Mesenchymal stem cell (in vitro differentiated cells and primary cell): ENCODE results near the gene HOXA6.

Source experiments
- DNase-seq: peaks from one replicate; pipeline ENCODE4 v3.0.0-alpha.2; 2013
- H2AFZ ChIP-seq: one replicate; pipeline ENCODE4 v1.6.1; 2013; ENCODE audit warnings: low read depth, mild to moderate bottlenecking, control low read depth, inconsistent platforms, low read length, moderate library complexity
- H2AK5ac ChIP-seq: 2 replicates; pipeline ENCODE4 v1.6.1; 2013; ENCODE audit warnings: low read length, moderate library complexity, mild to moderate bottlenecking, inconsistent platforms; ENCODE audit not compliant: severe bottlenecking
- H2BK120ac ChIP-seq: one replicate; pipeline ENCODE4 v1.6.1; 2013; ENCODE audit warnings: low read depth, mild to moderate bottlenecking, inconsistent platforms, low read length, moderate library complexity
- H2BK12ac ChIP-seq, 2 experiments: one replicate each; pipeline ENCODE4 v1.6.1; 2013; ENCODE audit warnings: inconsistent platforms in 2 of 2, low read length in 2 of 2, mild to moderate bottlenecking in 2 of 2, moderate library complexity in 2 of 2, control low read depth in 1 of 2
- H2BK15ac ChIP-seq: one replicate; pipeline ENCODE4 v1.6.1; 2013; ENCODE audit warnings: mild to moderate bottlenecking, low read depth, inconsistent platforms; ENCODE audit not compliant: poor library complexity, severe bottlenecking
- H2BK5ac ChIP-seq: 2 replicates; pipeline ENCODE4 v1.6.1; 2013; ENCODE audit warnings: low read depth, mild to moderate bottlenecking, low read length, control low read depth, inconsistent platforms; ENCODE audit not compliant: poor library complexity, severe bottlenecking
- H3K14ac ChIP-seq, 2 experiments: one replicate each; pipeline ENCODE4 v1.6.1; 2013; ENCODE audit warnings: inconsistent platforms in 2 of 2, low read length in 2 of 2, control low read depth in 1 of 2, mild to moderate bottlenecking in 1 of 2, moderate library complexity in 1 of 2
- H3K18ac ChIP-seq, 2 experiments: one replicate each; pipeline ENCODE4 v1.6.1; 2013; ENCODE audit warnings: inconsistent platforms in 2 of 2, low read length in 2 of 2, control low read depth in 1 of 2, low read depth in 1 of 2, mild to moderate bottlenecking in 1 of 2
- H3K23ac ChIP-seq, 2 experiments: one replicate each; pipeline ENCODE4 v1.6.1; 2013; ENCODE audit warnings: inconsistent platforms in 2 of 2, low read length in 2 of 2, mild to moderate bottlenecking in 2 of 2, moderate library complexity in 2 of 2, control low read depth in 1 of 2
- H3K27ac ChIP-seq: 2 replicates; pipeline ENCODE4 v1.5.1; 2013; ENCODE audit warnings: mild to moderate bottlenecking, moderate library complexity, low read length, control low read depth, inconsistent platforms; ENCODE audit not compliant: poor library complexity, severe bottlenecking
- H3K27me3 ChIP-seq, 2 experiments: 2 replicates each; pipeline versions ENCODE4 v1.6.1 to v1.7.0; 2013; ENCODE audit warnings: low read length in 2 of 2, mild to moderate bottlenecking in 2 of 2, moderate library complexity in 2 of 2, control low read depth in 1 of 2, inconsistent platforms in 1 of 2; ENCODE audit not compliant: control insufficient read depth in 1 of 2, insufficient read depth in 1 of 2
- H3K36me3 ChIP-seq, 2 experiments: 2 replicates each; pipeline versions ENCODE4 v1.6.1 to v1.7.0; 2013; ENCODE audit warnings: low read length in 2 of 2, control low read depth in 1 of 2, inconsistent platforms in 1 of 2, low read depth in 1 of 2, mild to moderate bottlenecking in 1 of 2; ENCODE audit not compliant: insufficient read depth in 2 of 2, control insufficient read depth in 1 of 2
- H3K4ac ChIP-seq, 2 experiments: one replicate each; pipeline ENCODE4 v1.6.1; 2013; ENCODE audit warnings: inconsistent platforms in 2 of 2, low read length in 2 of 2, mild to moderate bottlenecking in 2 of 2, moderate library complexity in 2 of 2, control low read depth in 1 of 2, low read depth in 1 of 2
- H3K4me1 ChIP-seq: 2 replicates; pipeline ENCODE4 v1.6.1; 2013; ENCODE audit warnings: low read depth, low read length, control low read depth; ENCODE audit not compliant: control insufficient read depth, insufficient read depth
- H3K4me2 ChIP-seq: 2 replicates; pipeline ENCODE4 v1.6.1; 2013; ENCODE audit warnings: low read length, mild to moderate bottlenecking, inconsistent platforms; ENCODE audit not compliant: poor library complexity, severe bottlenecking
- H3K4me3 ChIP-seq, 2 experiments: 2 replicates each; pipeline versions ENCODE4 v1.5.1 to v1.7.0; 2013; ENCODE audit warnings: low read length in 2 of 2, mild to moderate bottlenecking in 2 of 2, control low read depth in 1 of 2, low read depth in 1 of 2; ENCODE audit not compliant: insufficient read depth in 1 of 2
- H3K79me1 ChIP-seq: replicated peaks from 2 replicates; pipeline ENCODE4 v1.6.1; 2013; ENCODE audit warnings: mild to moderate bottlenecking, control low read depth, low read length, inconsistent platforms; ENCODE audit not compliant: poor library complexity, severe bottlenecking
- H3K9ac ChIP-seq: 2 replicates; pipeline ENCODE4 v1.7.0; 2013; ENCODE audit warnings: mild to moderate bottlenecking, low read length, moderate library complexity
- H3K9me3 ChIP-seq: 2 replicates; pipeline ENCODE4 v1.7.0; 2013; ENCODE audit warnings: mild to moderate bottlenecking, low read length; ENCODE audit not compliant: control insufficient read depth
- H4K8ac ChIP-seq: one replicate; pipeline ENCODE4 v1.6.1; 2013; ENCODE audit warnings: inconsistent platforms, mild to moderate bottlenecking, low read length, moderate library complexity
- H4K91ac ChIP-seq: one replicate; pipeline ENCODE4 v1.6.1; 2013; ENCODE audit warnings: mild to moderate bottlenecking, low read length, inconsistent platforms
- WGBS: methylation state at CpG from one replicate; pipeline ENCODE4 v1.1.7; 2013; ENCODE audit warnings: mixed read lengths; 5-methylcytosine and 5-hydroxymethylcytosine counted together

Gene HOXA6

DNA sequence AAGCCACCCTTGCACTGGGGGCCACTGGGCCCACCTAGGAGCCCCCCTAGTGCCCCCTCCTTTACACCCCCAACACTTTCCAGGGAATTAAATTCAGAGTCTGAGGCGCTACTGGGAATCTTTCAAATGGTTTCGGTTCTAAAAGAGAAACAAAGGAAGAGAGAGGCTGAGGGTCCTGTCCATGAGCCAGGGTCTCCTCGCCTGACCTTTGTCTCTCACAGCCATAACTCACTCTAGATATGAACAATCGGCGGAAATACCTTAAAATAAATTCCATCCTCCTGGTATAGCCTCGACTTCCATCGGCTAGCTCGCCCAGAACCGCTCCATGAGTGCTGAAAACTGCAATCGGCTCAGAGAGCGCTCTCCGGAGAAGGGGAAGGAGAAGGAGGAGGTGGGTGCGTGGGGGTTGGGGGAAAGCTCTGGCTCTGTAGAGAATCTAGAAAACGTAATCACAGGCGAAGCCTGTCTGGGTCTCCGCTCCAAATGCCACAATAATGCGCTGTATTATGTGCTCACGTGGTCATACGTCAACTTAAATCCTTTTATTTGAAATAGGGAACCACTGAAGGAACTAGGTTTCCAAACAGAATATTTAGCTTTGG is 29.6 kb downstream of the HOXA6 start:
- peak overlapping the region; percentile 67 to 69 for H3K4me3 ChIP-seq
- H2AFZ ChIP-seq: no peak overlapping the region
- H3K4me2 ChIP-seq: peak overlapping the region; percentile 91
- no peak overlapping the region for H3K18ac ChIP-seq
- peak overlapping the region; percentile 99 for H3K27ac ChIP-seq
- no peaks in the 10 kb centered on the region for H3K79me1 ChIP-seq
- no peaks in the 10 kb centered on the region for H3K9me3 ChIP-seq
- WGBS: 20% methylated on average over 15 of the region's 19 CpGs
- H2BK12ac ChIP-seq: no peak overlapping the region
- no peak overlapping the region for H2BK120ac ChIP-seq
- no peak overlapping the region for H3K4ac ChIP-seq
- H3K9ac ChIP-seq: peak overlapping the region; percentile 78
- H2BK5ac ChIP-seq: peak overlapping the region; percentile 77
- no peak overlapping the region for H4K91ac ChIP-seq
- peak overlapping the region; percentile 74 for H2AK5ac ChIP-seq
- no peak overlapping the region for H3K23ac ChIP-seq
- no peak overlapping the region for H3K14ac ChIP-seq
- no peak overlapping the region for H4K8ac ChIP-seq
- DNase-seq: peak; percentile 29
- no peak overlapping the region for H2BK15ac ChIP-seq
- no peaks in the 10 kb centered on the region for H3K27me3 ChIP-seq
- H3K36me3 ChIP-seq: peaks cover 18 to 34% of the 10 kb centered on the region in 2 experiments
- peaks cover 2% of the 10 kb centered on the region for H3K4me1 ChIP-seq

DNA sequence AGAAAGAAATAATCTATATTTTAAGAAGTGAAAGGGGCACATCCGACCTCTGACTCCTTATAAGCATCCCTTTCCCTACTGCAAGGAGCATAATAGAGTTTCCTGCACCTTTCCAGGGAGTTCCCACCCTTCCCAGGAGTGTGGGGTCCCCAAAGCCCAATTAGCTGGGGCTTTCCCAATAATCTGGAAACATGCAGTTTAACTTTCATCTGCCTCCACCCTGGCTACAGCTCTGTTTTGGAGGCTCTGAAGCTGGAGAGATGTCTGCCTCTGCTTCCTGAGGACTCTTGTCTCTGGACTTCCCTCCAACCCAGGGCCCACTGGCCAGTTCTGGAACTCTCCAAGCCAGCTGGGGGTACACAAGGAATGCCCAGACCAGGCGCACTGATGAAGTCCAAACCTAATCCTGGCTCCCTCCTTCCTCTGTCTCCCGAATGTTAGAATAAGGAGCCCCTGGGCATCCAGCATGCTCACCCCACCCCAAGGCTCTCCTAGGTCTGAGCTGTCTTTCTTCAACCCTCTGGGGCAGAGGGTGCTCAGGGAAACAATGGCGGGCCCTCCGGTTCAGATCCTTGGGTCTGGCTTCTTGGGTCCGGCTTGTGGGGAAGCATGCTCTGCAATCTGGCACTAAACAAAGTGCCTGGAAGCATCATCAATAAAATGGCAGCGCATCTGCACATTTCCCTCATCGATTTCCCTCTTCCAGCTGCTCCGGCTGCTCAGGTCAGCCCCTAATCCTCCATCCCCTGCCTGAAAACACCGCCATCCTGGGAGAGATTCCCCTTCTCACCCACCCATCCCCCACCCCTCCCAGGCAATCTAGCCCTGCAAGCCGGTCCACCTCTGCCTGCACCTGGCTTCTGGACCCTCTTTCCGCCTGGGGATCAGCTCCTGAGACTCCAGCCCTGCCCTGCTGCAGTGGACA is 30.4 kb downstream of the HOXA6 start:
- DNase-seq: no peak
- Histone ChIP-seq H3K27me3 (no peaks in the 10 kb centered on the region), H3K36me3 (peaks cover 15 to 26% of the 10 kb centered on the region in 2 experiments), H3K14ac (no peak overlapping the region), H3K23ac (peak overlapping the region in 1 of 2 experiments; percentile 1), H2BK15ac (no peak overlapping the region), H3K27ac (peak overlapping the region; percentile 99), H2AFZ (no peak overlapping the region), H2BK12ac (no peak overlapping the region), H3K4me1 (peaks cover 2% of the 10 kb centered on the region), H3K4ac (no peak overlapping the region), H2BK5ac (peak overlapping the region; percentile 77), H3K18ac (no peak overlapping the region), H4K8ac (no peak overlapping the region), H3K79me1 (no peaks in the 10 kb centered on the region), H3K9me3 (no peaks in the 10 kb centered on the region), H3K4me2 (peak overlapping the region; percentile 91), H4K91ac (no peak overlapping the region), H3K4me3 (peak overlapping the region; percentile 67 to 69), H2BK120ac (no peak overlapping the region), H2AK5ac (peak overlapping the region; percentile 86), H3K9ac (peak overlapping the region; percentile 78)
- 40% methylated on average over 12 of the region's 12 CpGs for WGBS

GRCh38 chr7:27116031-27116961 is 31.3 kb downstream of the HOXA6 start:
- Histone ChIP-seq H3K9me3 (no peaks in the 10 kb centered on the region), H3K23ac (no peak overlapping the region), H3K27ac (peak overlapping the region; percentile 99), H4K8ac (no peak overlapping the region), H3K4me3 (peak overlapping the region; percentile 60 to 69), H2BK120ac (no peak overlapping the region), H3K79me1 (no peaks in the 10 kb centered on the region), H4K91ac (no peak overlapping the region), H2BK15ac (no peak overlapping the region), H3K27me3 (no peaks in the 10 kb centered on the region), H3K14ac (no peak overlapping the region), H3K9ac (peak overlapping the region; percentile 78), H2AFZ (no peak overlapping the region), H3K36me3 (peaks cover 15 to 17% of the 10 kb centered on the region in 2 experiments), H3K18ac (no peak overlapping the region), H2BK12ac (no peak overlapping the region), H2BK5ac (peak overlapping the region; percentile 96), H2AK5ac (peak overlapping the region; percentile 86), H3K4me2 (peak overlapping the region; percentile 91), H3K4ac (no peak overlapping the region), H3K4me1 (peaks cover 2% of the 10 kb centered on the region)
- DNase-seq: no peak
- 32% methylated on average over 17 of the region's 20 CpGs for WGBS
